Liver (tissue), 9 donors: Measurements from ENCODE around the gene ZBTB7A. TPM values are rescaled to one million over a fixed set of nuclear protein-coding genes. Genes with fewer than 3 reads are reported as not detected.

Experiments
- DNase-seq: peaks from one replicate; pipeline ENCODE4 v3.0.0-alpha.2; 2017; ENCODE audit warnings: low spot score
- H3K27ac ChIP-seq, 2 donors: one replicate each; pipeline ENCODE4 v1.7.0; 2013; ENCODE audit warnings: inconsistent platforms in 2 of 2, low read length in 2 of 2, control low read depth in 1 of 2, low read depth in 1 of 2, mild to moderate bottlenecking in 1 of 2
- H3K27me3 ChIP-seq, 4 donors: one replicate each; pipeline versions ENCODE4 v1.6.1 to v1.7.0; 2013; ENCODE audit warnings: low read length in 3 of 4, inconsistent platforms in 1 of 4, mild to moderate bottlenecking in 1 of 4, moderate library complexity in 1 of 4; ENCODE audit not compliant: control insufficient read depth in 4 of 4, insufficient read depth in 4 of 4
- H3K36me3 ChIP-seq, 4 donors: one replicate each; pipeline versions ENCODE4 v1.6.1 to v1.7.0; 2013; ENCODE audit warnings: low read length in 3 of 4, mild to moderate bottlenecking in 3 of 4, low read depth in 1 of 4, moderate library complexity in 1 of 4; ENCODE audit not compliant: control insufficient read depth in 4 of 4, insufficient read depth in 3 of 4
- H3K4me1 ChIP-seq, 4 donors: one replicate each; pipeline versions ENCODE4 v1.6.1 to v1.7.0; 2013; ENCODE audit warnings: low read length in 3 of 4, mild to moderate bottlenecking in 3 of 4, moderate library complexity in 1 of 4; ENCODE audit not compliant: control insufficient read depth in 4 of 4, insufficient read depth in 4 of 4
- H3K4me3 ChIP-seq, 3 donors: one replicate each; pipeline versions ENCODE4 v1.6.1 to v1.7.0; 2013; ENCODE audit warnings: low read length in 3 of 3, control low read depth in 1 of 3, low read depth in 1 of 3, mild to moderate bottlenecking in 1 of 3
- H3K9ac ChIP-seq, 2 donors: one replicate each; pipeline ENCODE4 v1.7.0; 2013; ENCODE audit warnings: low read length in 2 of 2, mild to moderate bottlenecking in 2 of 2, moderate library complexity in 2 of 2, control low read depth in 1 of 2, low read depth in 1 of 2
- H3K9me3 ChIP-seq, 4 donors: one replicate each; pipeline versions ENCODE4 v1.6.1 to v1.7.0; 2013; ENCODE audit warnings: low read length in 3 of 4; ENCODE audit not compliant: control insufficient read depth in 4 of 4
- CTCF ChIP-seq: fragments of 150-350 bp; IDR thresholded peaks from 2 replicates; pipeline ENCODE4 v1.5.1; 2017; ENCODE audit warnings: improper control_type of control experiment, low read depth, low read length; ENCODE audit not compliant: missing input control
- EGR1 ChIP-seq, 2 donors: IDR thresholded peaks; 2 replicates each; pipeline ENCODE4 v1.6.1; 2016 to 2018; ENCODE audit warnings: antibody characterized with exemption in 2 of 2, low read depth in 2 of 2
- FOXA2 ChIP-seq: IDR thresholded peaks from 2 replicates; pipeline ENCODE4 v1.6.1; 2016; ENCODE audit warnings: antibody characterized with exemption
- GABPA ChIP-seq, 2 donors: IDR thresholded peaks in 1 of 2; conservative IDR thresholded peaks in 1 of 2; 2 replicates each; pipeline ENCODE4 v1.6.1; 2016; ENCODE audit warnings: antibody characterized with exemption in 2 of 2, mild to moderate bottlenecking in 1 of 2, moderate library complexity in 1 of 2
- HNF4A ChIP-seq, 2 donors: conservative IDR thresholded peaks; 2 replicates each; pipeline ENCODE4 v1.6.1; 2016; ENCODE audit warnings: antibody characterized with exemption in 2 of 2, mild to moderate bottlenecking in 2 of 2
- HNF4G ChIP-seq: IDR thresholded peaks from 2 replicates; pipeline ENCODE4 v1.6.1; 2016; ENCODE audit warnings: antibody characterized with exemption
- MAX ChIP-seq: IDR thresholded peaks from 2 replicates; pipeline ENCODE4 v1.6.1; 2016; ENCODE audit warnings: antibody characterized with exemption
- RAD21 ChIP-seq, 2 donors: IDR thresholded peaks; 2 replicates each; pipeline ENCODE4 v1.6.1; 2016; ENCODE audit warnings: antibody characterized with exemption in 2 of 2, mild to moderate bottlenecking in 2 of 2
- REST ChIP-seq: IDR thresholded peaks from 2 replicates; pipeline ENCODE4 v1.6.1; 2016; ENCODE audit warnings: antibody characterized with exemption, mild to moderate bottlenecking
- SP1 ChIP-seq: IDR thresholded peaks from 2 replicates; pipeline ENCODE4 v1.6.1; 2018; ENCODE audit warnings: antibody characterized with exemption, mild to moderate bottlenecking
- TAF1 ChIP-seq: conservative IDR thresholded peaks from 2 replicates; pipeline ENCODE4 v1.6.1; 2016; ENCODE audit warnings: antibody characterized with exemption, mild to moderate bottlenecking
- YY1 ChIP-seq: IDR thresholded peaks from 2 replicates; pipeline ENCODE4 v1.6.1; 2016; ENCODE audit warnings: antibody characterized with exemption, mild to moderate bottlenecking
- WGBS: extraction: QIAGEN DNeasy Blood & Tissue Kit; methylation state at CpG from one replicate; pipeline ENCODE4 v1.1.7; 2013; 5-methylcytosine and 5-hydroxymethylcytosine counted together
- polyA plus RNA-seq, 2 donors: library from polyadenylated mRNA; stranded (reverse) in 1 of 2; unstranded in 1 of 2; fragments of 200-250 nt in 1 of 2; fragments of >200 nt in 1 of 2; fragmentation: Nextera tagmentation in 1 of 2; extraction: Ambion mirVana in 1 of 2; gene quantifications; one replicate each; pipeline versions ENCODE4 v1.2.1 to v1.2.3, GENCODE V29; 2013 to 2015
- total RNA-seq, 2 donors: library from RNA; depleted of rRNA; stranded (reverse); fragments of >200 nt; gene quantifications; one replicate each; pipeline ENCODE4 v1.2.3, GENCODE V29; 2014
- donor health status: healthy.
- donor health status: healthy.
- donor health status: healthy.
- donor health status: healthy.
- donor health status: healthy.

The ZBTB7A gene
- total and polyA plus RNA-seq, 4 donors = 2.9 to 28.9 (median 17.6) TPM

- TF ChIP-seq CTCF (no peak), REST (no peak), RAD21 (IDR thresholded peaks at IDR 0.05) (no peak), GABPA (IDR thresholded peaks at IDR 0.05 in 1 of 2, conservative IDR thresholded peaks at IDR 0.05 in 1 of 2) (no peak)
These were observed 31.1 kb downstream of the ZBTB7A start (continued) for GRCh38 chr19:4035582-4035981.

GRCh38 chr19:4035018-4035566 lies 31.6 kb downstream of the ZBTB7A start:
- Histone ChIP-seq H3K4me1 (peaks cover 0 to 4% (median 0%) of the 10 kb centered on the region in 4 donors), H3K4me3 (no peak overlapping the region), H3K9me3 (no peaks in the 10 kb centered on the region), H3K36me3 (peaks cover 5 to 44% (median 20%) of the 10 kb centered on the region in 4 donors), H3K27ac (no peak overlapping the region), H3K9ac (no peak overlapping the region), H3K27me3 (no peaks in the 10 kb centered on the region)
- TF ChIP-seq TAF1 = no peak
- no peak for TF ChIP-seq SP1
- TF ChIP-seq CTCF = no peak
- TF ChIP-seq HNF4A (conservative IDR thresholded peaks at IDR 0.05) = no peak
- DNase-seq = no peak
- 94% methylated on average over 19 of the region's 19 CpGs for WGBS

- no peak overlapping the region for H3K9ac ChIP-seq
- no peak for DNase-seq
- H3K4me1 ChIP-seq = peaks cover 0 to 4% (median 0%) of the 10 kb centered on the region in 4 donors
- no peaks in the 10 kb centered on the region for H3K9me3 ChIP-seq
- WGBS = 89% methylated on average over 34 of the region's 34 CpGs
- H3K36me3 ChIP-seq = peaks cover 5 to 46% (median 22%) of the 10 kb centered on the region in 4 donors
- H3K27me3 ChIP-seq = no peaks in the 10 kb centered on the region
- H3K4me3 ChIP-seq = no peak overlapping the region
- H3K27ac ChIP-seq = no peak overlapping the region
- TF ChIP-seq SP1 = no peak
- no peak for TF ChIP-seq REST
- TF ChIP-seq HNF4G = no peak
- no peak for TF ChIP-seq YY1
- TF ChIP-seq TAF1 = no peak
- TF ChIP-seq CTCF = no peak
- TF ChIP-seq FOXA2 = no peak
- TF ChIP-seq EGR1 (IDR thresholded peaks at IDR 0.05; ENCODE audit: low read depth in 2 of 2) = no peak
- TF ChIP-seq MAX = no peak
These were observed 32.4 kb downstream of the ZBTB7A start for GRCh38 chr19:4034048-4035017.
